HG03460 (cell line): ENCODE data around the gene CRB3.
"Not testable (repeated sequence)": the region's sequence is repeated elsewhere in the genome, so short reads cannot be mapped to it uniquely, and the experiment has no call there.

Experiments used
- ATAC-seq: cut with Tn5 transposase; IDR thresholded peaks from one replicate; pipeline ENCODE4 v1.9.1; 2021; ENCODE audit not compliant: unreplicated experiment

The CRB3 gene

DNA sequence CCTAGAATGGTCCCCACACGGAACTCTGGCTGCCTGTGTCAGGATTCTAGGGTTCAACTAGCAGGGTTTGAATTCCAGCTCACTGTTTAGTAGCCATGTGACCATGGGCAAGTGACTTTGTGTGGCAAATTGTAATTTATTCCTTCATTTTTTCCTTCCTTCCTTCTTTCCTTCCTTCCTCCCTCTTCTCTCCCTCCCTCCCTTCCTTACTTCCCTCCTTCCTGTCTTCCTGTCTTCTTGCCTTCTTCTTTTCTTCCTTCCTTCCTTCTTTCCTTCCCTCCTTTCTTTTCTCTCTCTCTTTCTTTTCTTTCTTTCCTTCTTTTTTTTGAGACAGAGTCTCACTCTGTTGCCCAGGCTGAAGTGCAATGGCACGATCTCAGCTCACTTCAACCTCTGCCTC, 26.1 kb downstream of the CRB3 start:
- no peak for ATAC-seq

DNA sequence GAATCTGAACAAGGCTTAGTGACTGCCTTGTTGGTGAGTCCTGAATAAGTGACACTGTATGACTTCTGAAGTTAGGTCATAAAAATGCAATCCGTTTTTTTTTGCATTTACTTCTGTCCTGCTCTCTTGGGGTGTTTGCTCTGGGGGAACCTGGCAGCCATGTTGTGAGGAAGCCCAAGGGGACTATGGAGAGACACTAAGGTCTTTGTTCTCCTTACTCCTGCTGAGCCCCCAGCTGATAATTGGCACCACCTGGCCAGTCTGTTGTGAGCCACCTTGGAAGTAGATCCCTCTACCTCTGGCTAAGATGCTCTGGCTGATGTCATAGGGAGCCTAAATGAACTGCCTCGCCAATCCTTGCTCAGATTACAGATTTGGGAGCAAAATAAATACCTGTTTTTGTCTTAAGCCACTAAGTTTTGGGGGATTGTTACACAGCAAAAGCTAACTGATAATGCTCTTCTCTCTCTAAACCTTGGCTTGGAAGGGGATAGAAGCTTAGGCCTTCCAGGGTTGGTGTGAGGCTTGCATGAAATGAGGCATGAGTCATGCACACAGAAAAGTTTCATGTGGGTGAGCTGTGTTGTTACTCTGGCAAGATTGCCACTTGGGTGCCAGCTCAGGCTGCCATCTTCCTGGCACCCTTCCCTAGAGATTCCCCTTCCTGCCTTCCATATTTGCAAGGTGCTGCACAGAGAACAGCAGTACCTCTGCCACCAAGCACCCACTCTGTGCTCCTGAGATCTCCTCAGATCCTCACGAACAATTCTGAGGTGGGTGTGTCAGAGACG, 27.9 kb downstream of the CRB3 start:
- no peak for ATAC-seq

DNA sequence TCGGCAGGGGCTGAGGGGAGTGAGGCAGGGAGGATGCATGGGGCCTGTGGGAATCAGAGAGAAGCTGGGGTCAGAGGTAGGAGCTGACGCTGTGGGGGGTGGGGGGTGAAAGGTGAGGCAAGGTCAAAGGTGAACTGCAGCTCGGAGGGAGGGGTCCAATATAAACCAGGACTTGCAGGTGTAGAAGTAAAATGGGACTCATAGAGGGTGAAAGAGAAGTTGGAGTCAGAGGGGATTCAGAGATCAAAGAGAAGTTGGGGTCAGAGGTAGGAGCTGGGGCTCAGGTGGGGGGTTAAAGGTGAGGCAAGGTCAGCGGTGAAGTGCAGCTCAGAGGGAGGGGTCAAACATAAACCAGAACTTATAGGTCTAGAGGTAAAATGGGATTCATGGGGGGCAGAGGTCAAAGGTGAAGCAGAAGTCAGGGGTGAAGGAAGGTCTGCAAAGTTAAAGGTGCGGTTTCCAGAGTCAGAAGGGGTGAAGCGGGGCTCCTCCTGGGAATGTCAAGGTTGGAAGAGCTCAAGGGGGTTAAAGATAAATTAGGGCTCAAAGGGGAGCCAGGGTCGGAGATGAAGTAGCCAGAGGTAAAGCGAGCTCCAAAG, 30.5 kb downstream of the CRB3 start:
- ATAC-seq, result no peak

GRCh38 chr19:6495947-6496346, 31.9 kb downstream of the CRB3 start:
- no peak for ATAC-seq

DNA sequence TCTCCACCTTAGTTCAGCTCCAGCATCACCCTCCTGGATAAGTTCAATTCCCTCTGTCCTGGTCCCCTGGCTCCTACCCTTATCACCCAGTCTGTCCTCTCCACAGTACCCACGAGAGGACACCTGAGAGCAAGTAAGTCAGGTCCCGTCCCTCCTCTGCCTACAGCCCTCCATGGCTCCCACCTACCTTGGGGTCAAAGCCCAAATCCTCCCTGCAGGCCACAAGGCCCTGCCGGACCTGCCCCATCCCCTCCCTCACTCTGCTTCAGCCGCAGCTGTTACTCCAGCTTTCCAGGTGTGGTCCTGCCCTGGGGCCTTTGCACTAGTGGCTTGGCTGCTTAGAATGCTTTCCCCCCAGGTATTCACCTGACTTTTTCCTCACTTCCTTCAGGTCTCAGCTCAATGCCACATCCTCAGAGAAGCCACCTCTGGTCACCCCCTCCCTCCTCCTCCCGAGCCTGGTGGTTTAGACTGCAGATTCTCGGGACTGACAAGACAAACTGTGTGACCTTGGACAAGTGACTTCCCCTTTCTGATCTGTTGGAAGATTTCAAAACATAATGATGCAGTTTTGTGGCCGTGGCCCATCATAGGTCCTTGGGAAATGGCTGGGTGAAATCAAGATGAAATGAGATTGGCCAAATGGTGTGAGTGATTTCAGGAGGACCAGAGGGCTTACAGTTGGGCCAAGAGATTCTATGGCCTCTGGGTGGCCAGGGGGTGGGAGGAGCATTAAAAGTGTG, 34.4 kb downstream of the CRB3 start:
- ATAC-seq, result no peak

- ATAC-seq, result no peak
These were observed 35.1 kb downstream of the CRB3 start for GRCh38 chr19:6499052-6499790.

GRCh38 chr19:6500837-6501739, 37.0 kb downstream of the CRB3 start:
- ATAC-seq, result no peak

DNA sequence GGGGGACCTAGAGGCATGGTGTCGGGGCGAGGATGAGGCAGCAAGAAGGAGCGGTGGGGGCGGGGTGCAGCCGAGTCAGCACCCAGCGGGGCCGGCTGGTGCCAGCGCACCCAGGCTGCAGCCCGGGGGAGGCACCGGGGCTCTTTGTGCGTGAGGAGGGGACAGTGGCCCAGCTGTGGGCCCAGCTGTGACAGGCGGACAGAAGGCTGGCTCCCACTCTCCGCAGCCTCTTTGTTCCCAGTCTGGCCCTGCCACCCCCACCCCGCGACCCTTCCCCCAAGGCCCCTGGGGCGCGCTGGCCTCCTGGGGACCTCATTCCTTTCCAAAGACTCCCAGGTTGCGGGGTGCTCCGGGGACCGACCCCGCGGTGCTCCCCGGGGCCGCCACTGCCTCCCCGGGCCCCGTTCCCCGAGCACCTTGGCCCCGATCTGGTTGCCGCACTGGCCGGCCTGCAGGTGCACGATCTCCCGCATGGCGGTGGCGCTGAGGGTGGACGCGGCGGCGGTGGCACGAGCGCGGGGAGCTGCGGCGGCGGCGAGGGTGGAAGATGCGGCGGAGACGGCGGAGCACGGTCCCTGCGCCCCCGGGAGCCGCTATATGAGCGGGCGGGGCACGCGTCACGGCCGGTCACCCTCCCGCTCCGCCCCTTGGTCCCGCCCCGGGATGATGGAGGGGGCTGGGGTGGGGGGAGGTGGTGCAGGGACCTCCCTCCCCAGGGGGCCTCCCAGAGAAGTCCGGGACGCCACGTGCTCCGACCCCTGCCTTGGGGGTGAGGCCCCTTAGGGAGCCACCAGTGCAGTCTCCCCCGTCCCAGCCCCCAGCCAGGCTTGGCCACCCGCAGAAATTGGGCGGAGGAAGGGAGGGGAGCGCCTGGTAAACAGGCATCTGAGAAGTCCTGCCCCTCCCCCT, 37.9 kb downstream of the CRB3 start, which contains the start of gene TUBB4A:
TSS of gene TUBB4A (minus strand) at position 570 of the 909 bp plus-strand sequence. CDS start at position 473, 97 bp downstream.
- no peak for ATAC-seq

- ATAC-seq, result no peak
These were observed 39.5 kb downstream of the CRB3 start for GRCh38 chr19:6503407-6504201.

- ATAC-seq, result not testable (repeated sequence)
These were observed 44.1 kb downstream of the CRB3 start for GRCh38 chr19:6508028-6508771.

DNA sequence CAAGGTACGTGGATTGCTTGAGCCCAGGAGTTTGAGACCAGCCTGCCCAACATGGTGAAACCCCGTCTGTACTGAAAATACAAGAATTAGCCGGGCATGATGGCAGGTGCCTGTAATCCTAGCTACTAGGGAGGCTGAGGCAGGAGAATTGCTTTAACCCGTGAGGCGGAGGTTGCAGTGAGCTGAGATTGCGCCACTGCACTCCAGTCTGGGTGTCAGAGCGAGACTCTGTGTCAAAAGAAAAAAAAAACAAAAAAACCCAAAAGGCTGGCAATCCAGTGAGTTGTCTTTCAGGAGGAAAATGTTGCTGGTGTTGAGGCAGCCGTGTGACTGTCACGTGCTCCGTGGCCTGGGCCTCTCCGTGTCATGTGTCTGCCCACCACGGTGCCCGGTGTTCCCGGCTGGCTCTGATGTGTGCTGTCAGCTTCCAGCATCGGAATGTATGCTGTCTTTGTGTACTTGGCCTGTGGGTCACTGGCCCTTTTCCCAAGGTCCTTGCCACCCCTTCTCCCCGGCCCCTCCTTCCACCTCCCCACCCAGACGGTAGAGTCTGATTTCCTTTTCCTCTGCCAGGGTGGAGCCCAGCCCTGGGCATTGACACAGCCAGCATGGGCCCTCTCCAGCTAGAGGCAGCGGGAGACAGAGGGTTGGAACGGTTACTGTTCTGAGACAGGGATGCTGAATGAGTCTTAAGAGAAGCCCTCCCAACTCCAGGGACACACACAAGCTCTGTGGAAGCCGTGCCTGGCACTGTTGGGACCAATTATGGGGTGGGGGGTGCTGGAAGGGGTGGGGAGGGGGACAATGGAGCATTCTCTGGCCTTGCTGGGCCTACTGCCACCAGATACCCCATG, 45.3 kb downstream of the CRB3 start:
- ATAC-seq, result no peak

DNA sequence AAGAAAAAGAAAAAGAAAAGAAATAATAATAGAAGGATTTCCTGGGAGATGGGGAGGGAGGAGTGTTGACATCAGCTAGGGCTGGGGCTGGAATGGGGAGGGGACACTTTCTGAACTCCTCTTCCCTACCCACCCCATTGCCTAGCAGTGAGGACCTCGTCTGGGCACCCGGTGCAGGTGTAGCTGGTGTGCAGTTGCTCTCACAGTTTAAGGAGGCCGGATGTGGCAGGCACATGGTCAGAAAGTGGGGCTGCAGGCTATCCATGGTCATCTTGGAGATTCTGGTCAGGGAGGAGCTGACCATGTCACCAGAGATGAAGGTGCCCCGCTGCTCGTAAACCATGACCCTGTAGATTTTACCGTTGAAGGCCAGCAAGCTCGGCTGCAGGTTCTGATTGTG, 46.5 kb downstream of the CRB3 start:
- no peak for ATAC-seq

DNA sequence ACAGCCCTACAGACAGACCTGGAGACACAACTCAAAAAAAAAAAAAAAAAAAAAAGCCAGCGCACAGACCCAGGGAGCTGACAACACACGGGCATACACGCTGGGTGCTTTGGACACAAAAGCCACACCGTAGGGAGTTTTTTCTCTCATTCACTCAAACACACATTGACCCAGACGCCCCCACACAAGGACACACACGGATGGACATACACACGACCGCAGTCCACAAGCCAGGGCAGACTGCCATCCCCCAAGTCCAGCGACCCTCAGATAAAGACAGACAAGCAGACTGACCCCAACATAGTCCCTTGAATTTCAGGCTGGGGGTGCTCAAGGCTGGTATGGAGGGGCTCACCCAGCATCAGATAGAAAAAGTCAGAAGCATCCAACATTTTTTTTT, 50.0 kb downstream of the CRB3 start:
- no peak for ATAC-seq

- ATAC-seq, result no peak
These were observed 51.0 kb downstream of the CRB3 start for GRCh38 chr19:6514926-6515544.

DNA sequence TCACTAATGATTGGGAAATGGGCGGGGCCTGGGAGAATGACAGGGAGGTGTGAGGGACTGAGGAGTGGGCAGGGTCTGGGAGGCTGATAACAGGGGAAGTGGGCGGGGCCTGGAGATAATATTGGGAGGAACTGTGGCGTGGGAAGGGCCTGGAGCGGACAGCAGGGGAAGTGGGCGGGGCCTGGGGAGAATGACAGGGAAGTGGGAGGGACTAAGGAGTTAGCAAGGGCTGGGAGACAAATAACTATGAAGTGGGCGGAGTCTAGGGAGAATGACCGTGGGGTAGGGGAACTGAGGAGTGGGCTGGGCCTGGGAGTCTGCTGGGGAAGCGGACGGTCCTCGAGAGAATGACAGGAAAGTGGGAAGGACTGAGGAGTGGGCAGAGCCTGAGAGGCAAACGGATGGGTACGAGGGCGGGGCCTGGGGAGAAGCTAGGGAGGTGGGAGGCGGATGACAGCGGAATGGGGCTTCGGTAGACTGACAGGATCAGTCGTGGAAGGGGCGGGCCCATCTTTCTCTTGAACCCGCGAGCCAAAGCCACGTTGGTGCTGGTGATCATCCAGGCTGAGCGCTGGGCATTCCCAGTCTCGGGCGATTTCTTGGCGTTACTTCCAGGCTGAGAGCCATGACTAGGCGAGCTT, 52.1 kb downstream of the CRB3 start:
- peak; percentile 34 for ATAC-seq
